Lower leg skin (tissue), 4 donors: ENCODE measurements around the gene MAD1L1. TPM values are rescaled to one million over a fixed set of nuclear protein-coding genes. Genes with fewer than 3 reads are reported as not detected.
A peak's percentile ranks its signal among the peaks of the same experiment; 100 is the strongest.

Experiments used
- DNase-seq, 2 donors: peaks; one replicate each; pipeline ENCODE4 v3.0.0-alpha.2; 2019; ENCODE audit warnings: low spot score in 2 of 2
- H3K4me3 ChIP-seq: fragments of 200-600 bp; sonication (generic); 2 replicates; pipeline ENCODE4 v1.5.1; 2017; ENCODE audit warnings: mild to moderate bottlenecking, low read depth; ENCODE audit not compliant: poor library complexity, severe bottlenecking
- POLR2A ChIP-seq, 2 donors: fragments of 450-650 bp; IDR thresholded peaks; one replicate each; pipeline ENCODE4 v1.6.1; 2016 to 2017; ENCODE audit warnings: antibody characterized with exemption in 2 of 2, mild to moderate bottlenecking in 1 of 2, moderate library complexity in 1 of 2
- WGBS, 2 donors: methylation state at CpG; one replicate each; pipeline ENCODE4 v1.1.5; 2018; 5-methylcytosine and 5-hydroxymethylcytosine counted together
- intact Hi-C: fragments of 100-400 bp; cut with DNase I; formaldehyde crosslinking; loops from one replicate; pipeline ENCODE4 v1.15.0; 2023; ENCODE audit warnings: low total_unique reads
- total RNA-seq, 4 donors: library from RNA; depleted of rRNA; stranded (reverse); fragments of >200 nt; gene quantifications; one replicate each; pipeline ENCODE4 v1.1.0, GENCODE V29; 2016
- TF ChIP-seq, protein P1 (sequence below), 3 donors: fragments of 450-650 bp; IDR thresholded peaks; one replicate each; pipeline ENCODE4 v1.5.1; 2016; ENCODE audit warnings: antibody characterized with exemption in 3 of 3, mild to moderate bottlenecking in 3 of 3, moderate library complexity in 2 of 3

MAD1L1 gene
- total RNA-seq, 4 donors from 2014 or later: 37.7 to 77.8 (median 59.4) TPM

DNA sequence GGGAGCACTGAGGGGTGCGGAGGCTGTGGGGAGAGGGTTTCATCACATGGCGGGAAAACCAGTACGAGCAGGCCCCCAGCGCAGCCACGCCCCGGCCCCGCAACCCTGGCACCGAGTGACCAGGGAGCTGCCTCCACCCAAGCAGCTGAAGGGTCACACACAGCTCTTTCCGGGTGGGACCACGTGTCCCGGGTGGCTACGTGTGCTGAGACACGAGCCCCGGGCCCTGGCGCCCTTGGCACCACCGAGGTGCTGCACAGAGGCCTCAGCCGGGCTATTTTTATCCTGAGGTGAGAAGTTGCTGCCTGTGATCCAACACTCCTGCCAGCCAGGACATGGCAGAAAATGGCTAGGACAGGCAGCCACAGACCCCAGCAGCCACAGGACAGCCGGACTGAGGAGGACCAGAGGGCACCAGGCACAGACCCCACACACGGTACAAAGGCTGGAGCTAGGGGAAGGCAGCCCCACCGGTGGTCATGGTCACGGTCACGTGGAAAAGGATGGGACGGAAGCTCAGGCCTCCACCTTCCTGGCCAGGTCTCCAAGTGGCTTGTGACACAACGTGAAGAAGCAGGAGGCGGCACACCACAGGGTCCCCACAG is 223.7 kb downstream of the MAD1L1 start:
- WGBS, 2 donors: 70 to 74% methylated on average over 12 to 25 of the region's 25 CpGs
- intact Hi-C loops: no loop called here
- peak in 1 of 2 donors; percentile 83 for DNase-seq

GRCh38 chr7:2008101-2008935 is 224.4 kb downstream of the MAD1L1 start:
- DNase-seq: peak in 1 of 2 donors; percentile 75
- intact Hi-C loops: no loop called here

More for the DNA sequence above, 223.7 kb downstream of the MAD1L1 start:
- H3K4me3 ChIP-seq: no peak overlapping the region
- TF ChIP-seq, protein P1, sequence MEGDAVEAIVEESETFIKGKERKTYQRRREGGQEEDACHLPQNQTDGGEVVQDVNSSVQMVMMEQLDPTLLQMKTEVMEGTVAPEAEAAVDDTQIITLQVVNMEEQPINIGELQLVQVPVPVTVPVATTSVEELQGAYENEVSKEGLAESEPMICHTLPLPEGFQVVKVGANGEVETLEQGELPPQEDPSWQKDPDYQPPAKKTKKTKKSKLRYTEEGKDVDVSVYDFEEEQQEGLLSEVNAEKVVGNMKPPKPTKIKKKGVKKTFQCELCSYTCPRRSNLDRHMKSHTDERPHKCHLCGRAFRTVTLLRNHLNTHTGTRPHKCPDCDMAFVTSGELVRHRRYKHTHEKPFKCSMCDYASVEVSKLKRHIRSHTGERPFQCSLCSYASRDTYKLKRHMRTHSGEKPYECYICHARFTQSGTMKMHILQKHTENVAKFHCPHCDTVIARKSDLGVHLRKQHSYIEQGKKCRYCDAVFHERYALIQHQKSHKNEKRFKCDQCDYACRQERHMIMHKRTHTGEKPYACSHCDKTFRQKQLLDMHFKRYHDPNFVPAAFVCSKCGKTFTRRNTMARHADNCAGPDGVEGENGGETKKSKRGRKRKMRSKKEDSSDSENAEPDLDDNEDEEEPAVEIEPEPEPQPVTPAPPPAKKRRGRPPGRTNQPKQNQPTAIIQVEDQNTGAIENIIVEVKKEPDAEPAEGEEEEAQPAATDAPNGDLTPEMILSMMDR (IDR thresholded peaks at IDR 0.05): no peak
- no peak for TF ChIP-seq POLR2A (IDR thresholded peaks at IDR 0.05)

DNA sequence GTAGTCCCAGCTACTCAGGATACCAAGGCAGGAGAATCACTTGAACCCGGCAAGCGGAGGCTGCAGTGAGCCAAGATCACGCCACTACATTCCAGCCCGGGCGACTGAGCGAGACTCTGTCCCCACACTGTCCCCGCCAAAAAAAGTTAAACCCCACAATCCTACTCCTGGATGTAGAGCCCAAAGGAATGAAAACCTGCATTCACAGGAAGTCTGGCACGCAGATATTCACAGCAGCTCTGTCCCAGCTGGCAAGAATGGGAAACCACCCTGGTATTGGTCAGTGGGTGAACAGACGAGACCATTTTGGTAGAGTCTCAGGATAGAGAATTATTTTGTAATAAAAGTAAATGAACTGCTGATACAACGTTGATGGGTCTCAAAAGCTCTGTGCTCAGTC is 225.2 kb downstream of the MAD1L1 start:
- no peak for TF ChIP-seq POLR2A (IDR thresholded peaks at IDR 0.05)
- TF ChIP-seq, protein P1 (IDR thresholded peaks at IDR 0.05): no peak
- 93 to 95% methylated on average over 10 of the region's 10 CpGs for WGBS, 2 donors
- H3K4me3 ChIP-seq: no peak overlapping the region
- peak in 1 of 2 donors; percentile 48 for DNase-seq
- intact Hi-C loops: no loop called here

More at GRCh38 chr7:2008101-2008935, 224.4 kb downstream of the MAD1L1 start:
- no peak overlapping the region for H3K4me3 ChIP-seq
- WGBS, 2 donors: 83 to 90% methylated on average over 21 to 27 of the region's 28 CpGs
- no peak for TF ChIP-seq POLR2A (IDR thresholded peaks at IDR 0.05)
- TF ChIP-seq, protein P1 (IDR thresholded peaks at IDR 0.05): no peak

DNA sequence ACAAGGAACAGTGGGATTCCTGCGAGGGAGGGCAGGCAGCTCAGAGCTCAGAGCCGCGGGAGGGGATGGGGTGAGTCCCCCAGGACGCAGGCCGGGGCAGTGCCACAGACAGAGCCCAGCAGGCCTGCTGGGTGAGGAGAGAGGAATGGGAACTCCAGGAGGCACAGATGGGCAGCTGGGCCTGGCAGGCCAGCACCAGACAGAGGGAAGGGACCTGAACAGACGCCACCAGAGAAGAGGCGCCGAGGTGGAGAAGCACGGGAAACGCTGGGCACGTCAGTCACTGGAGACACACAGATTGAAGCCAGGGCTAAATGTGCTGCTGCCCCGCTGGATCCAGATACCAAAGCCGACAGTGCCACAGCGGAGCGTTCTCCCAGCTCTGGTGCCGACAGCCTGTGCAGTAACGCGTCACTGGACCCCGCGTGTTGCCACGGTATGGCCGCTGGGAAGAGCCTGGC is 225.8 kb downstream of the MAD1L1 start:
- intact Hi-C loops: loop anchor here (1.0 kb wide), 1 partner anchor 48 kb away; no protein-coding TSS in a partner anchor
- DNase-seq: peak in 1 of 2 donors; percentile 75
- no peak for TF ChIP-seq POLR2A (IDR thresholded peaks at IDR 0.05)
- TF ChIP-seq, protein P1 (IDR thresholded peaks at IDR 0.05): no peak
- whole genome bisulfite sequencing, 2 donors: 86 to 91% methylated on average over 22 of the region's 22 CpGs
- H3K4me3 ChIP-seq: no peak overlapping the region

- intact Hi-C loops: loop anchor here (1.0 kb wide), 1 partner anchor 47 kb away; no protein-coding TSS in a partner anchor
- WGBS, 2 donors: 81 to 88% methylated on average over 20 of the region's 20 CpGs
- H3K4me3 ChIP-seq: no peak overlapping the region
- DNase-seq: peak in 1 of 2 donors; percentile 46
- TF ChIP-seq POLR2A (IDR thresholded peaks at IDR 0.05): no peak
- TF ChIP-seq, protein P1 (IDR thresholded peaks at IDR 0.05): no peak
These were observed 226.4 kb downstream of the MAD1L1 start for GRCh38 chr7:2006231-2006771.
